PC-3 (cell line): ENCODE results near the gene MRPS9.

Experiments
- CTCF ChIP-seq: fragments of 300-600 bp; sonication (generic); conservative IDR thresholded peaks from 2 replicates; pipeline ENCODE4 v1.5.1; 2017; ENCODE audit warnings: antibody characterized with exemption, low read depth, mild to moderate bottlenecking, low read length
- EZH2 ChIP-seq: fragments of 300-600 bp; sonication (generic); IDR thresholded peaks from one replicate; pipeline ENCODE4 v1.6.1; 2017; ENCODE audit warnings: antibody characterized with exemption, mild to moderate bottlenecking, low read length; ENCODE audit not compliant: unreplicated experiment
- EZH2phosphoT487 ChIP-seq: fragments of 300-600 bp; sonication (generic); IDR thresholded peaks from 2 replicates; pipeline ENCODE4 v1.6.1; 2018; ENCODE audit warnings: mild to moderate bottlenecking, antibody characterized with exemption, low read length, borderline replicate concordance

- TF ChIP-seq CTCF = no peak
- no peak for TF ChIP-seq EZH2
- no peak for TF ChIP-seq EZH2phosphoT487
Measured at GRCh38 chr2:105111365-105112150, 73.7 kb downstream of the MRPS9 start.
